PC-3 (cell line): ENCODE measurements around the gene SLC4A9. TPM values are rescaled to one million over a fixed set of nuclear protein-coding genes. Genes with fewer than 3 reads are reported as not detected.

Source experiments
- ATAC-seq: fragments of 200-7000 bp; cut with Tn5 transposase; 2 replicates; pipeline ENCODE4 v1.9.1; 2020; ENCODE audit warnings: mild to moderate bottlenecking, moderate library complexity
- BruUV-seq: library from RNA; stranded (reverse); fragments of 400-500 nt; replicated peaks from 2 replicates; lab custom pipeline; 2021; lab: Mats Ljungman, UMichigan
- CTCF ChIA-PET: fragments of 300-600 bp; sonication (Branson Sonifier 250); formaldehyde crosslinking; loops from one replicate; lab custom pipeline; 2022; ENCODE audit warnings: antibody characterized with exemption; lab: Charles Lee
- POLR2A ChIA-PET: fragments of 300-600 bp; sonication (Branson Sonifier 250); formaldehyde crosslinking; loops from one replicate; lab custom pipeline; 2022; ENCODE audit warnings: antibody characterized with exemption; ENCODE audit not compliant: unreplicated experiment; lab: Charles Lee
- DNase-seq: peaks from one replicate; pipeline ENCODE4 v3.0.0-alpha.2; 2015
- H2AFZ ChIP-seq: fragments of 300-600 bp; sonication (generic); 2 replicates; pipeline ENCODE4 v1.6.0; 2016; ENCODE audit warnings: antibody characterized with exemption, low read length
- H3F3A ChIP-seq: fragments of 300-600 bp; sonication (generic); one replicate; pipeline ENCODE4 v1.6.0; 2017; ENCODE audit warnings: antibody characterized with exemption, low read length, control low read depth, mild to moderate bottlenecking; ENCODE audit not compliant: unreplicated experiment
- H3K27ac ChIP-seq: fragments of 300-600 bp; sonication (generic); 2 replicates; pipeline ENCODE4 v1.5.1; 2016; ENCODE audit warnings: mild to moderate bottlenecking, low read length
- H3K27me3 ChIP-seq: fragments of 300-600 bp; sonication (generic); 2 replicates; pipeline ENCODE4 v1.6.1; 2016; ENCODE audit warnings: low read length, mixed read lengths
- H3K36me3 ChIP-seq: fragments of 300-600 bp; sonication (generic); 2 replicates; pipeline ENCODE4 v1.6.1; 2016; ENCODE audit warnings: low read depth, mixed run types, low read length, mixed read lengths
- H3K4me1 ChIP-seq: fragments of 300-600 bp; sonication (generic); 2 replicates; pipeline ENCODE4 v1.5.1; 2016; ENCODE audit warnings: low read length; ENCODE audit not compliant: insufficient read depth
- H3K4me2 ChIP-seq: fragments of 300-600 bp; sonication (generic); 2 replicates; pipeline ENCODE4 v1.6.0; 2016; ENCODE audit warnings: low read length
- H3K4me3 ChIP-seq: fragments of 300-600 bp; sonication (generic); 2 replicates; pipeline ENCODE4 v1.5.1; 2016; ENCODE audit warnings: mild to moderate bottlenecking, low read length, mixed read lengths
- H3K79me2 ChIP-seq: fragments of 300-600 bp; sonication (generic); 2 replicates; pipeline ENCODE4 v1.6.1; 2017; ENCODE audit warnings: low read length, mixed read lengths
- H3K9ac ChIP-seq: fragments of 300-600 bp; sonication (generic); 2 replicates; pipeline ENCODE4 v1.6.0; 2016; ENCODE audit warnings: mild to moderate bottlenecking, low read length
- H3K9me2 ChIP-seq: fragments of 300-600 bp; sonication (generic); replicated peaks from 2 replicates; pipeline ENCODE4 v1.6.1; 2016; ENCODE audit warnings: mixed run types, low read length, mixed read lengths
- H3K9me3 ChIP-seq: fragments of 300-600 bp; sonication (generic); 2 replicates; pipeline ENCODE4 v1.6.1; 2016; ENCODE audit warnings: low read length, mixed read lengths
- H4K20me1 ChIP-seq: fragments of 300-600 bp; sonication (generic); 2 replicates; pipeline ENCODE4 v1.6.1; 2016; ENCODE audit warnings: low read length, mixed read lengths
- EZH2 ChIP-seq: fragments of 300-600 bp; sonication (generic); IDR thresholded peaks from one replicate; pipeline ENCODE4 v1.6.1; 2017; ENCODE audit warnings: antibody characterized with exemption, mild to moderate bottlenecking, low read length; ENCODE audit not compliant: unreplicated experiment
- EZH2phosphoT487 ChIP-seq: fragments of 300-600 bp; sonication (generic); IDR thresholded peaks from 2 replicates; pipeline ENCODE4 v1.6.1; 2018; ENCODE audit warnings: mild to moderate bottlenecking, antibody characterized with exemption, low read length, borderline replicate concordance
- intact Hi-C: fragments of 100-400 bp; cut with micrococcal nuclease; formaldehyde crosslinking; loops from 2 replicates; pipeline ENCODE4 v1.9.0; 2023
- total RNA-seq: library from RNA; depleted of rRNA; stranded (reverse); fragments of >200 nt; gene quantifications from 2 replicates; pipeline ENCODE4 v1.2.3, GENCODE V29; 2014
- TF ChIP-seq, protein P1 (sequence below): fragments of 300-600 bp; sonication (generic); conservative IDR thresholded peaks from 2 replicates; pipeline ENCODE4 v1.5.1; 2017; ENCODE audit warnings: antibody characterized with exemption, low read depth, mild to moderate bottlenecking, low read length

SLC4A9 gene
- total RNA-seq, 1 experiment from 2014 or later, result 0.29 TPM

DNA sequence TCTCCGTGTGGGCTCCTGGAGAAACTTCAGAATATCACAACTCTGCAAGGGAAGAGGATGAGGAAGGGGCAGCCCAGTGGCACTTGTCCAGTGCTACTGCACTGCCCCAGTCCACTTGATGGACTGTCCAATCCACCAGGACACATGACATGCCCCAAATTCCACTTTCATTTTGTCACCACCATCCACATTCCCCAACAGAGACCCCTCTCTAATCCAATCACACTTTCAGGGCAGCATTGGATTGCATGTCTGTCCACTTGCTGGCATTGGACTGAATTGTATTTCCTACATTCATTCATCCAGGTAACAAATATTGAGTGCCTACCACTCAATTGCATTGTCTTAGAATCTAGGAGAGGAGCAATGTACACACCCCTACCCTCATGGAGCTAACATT is 28.4 kb upstream of the SLC4A9 start:
- Histone ChIP-seq H3K9me3 (no peaks in the 10 kb centered on the region), H3K79me2 (peaks cover 5% of the 10 kb centered on the region; the same call in 1 of the 2 replicates), H3K36me3 (peaks cover 36% of the 10 kb centered on the region), H3K9ac (no peak overlapping the region), H3K4me2 (no peak overlapping the region), H3K4me1 (peaks cover 9% of the 10 kb centered on the region), H3K27me3 (no peaks in the 10 kb centered on the region), H2AFZ (no peak overlapping the region), H3K4me3 (no peak overlapping the region), H3F3A (no peaks in the 10 kb centered on the region), H3K9me2 (no peaks in the 10 kb centered on the region), H3K27ac (no peak overlapping the region), H4K20me1 (peaks cover 8% of the 10 kb centered on the region)
- DNase-seq (no peak), ATAC-seq (no peak)
- ChIA-PET CTCF (no interaction called here), POLR2A (interaction anchor here (0.6 kb wide), 1 partner anchor 19 kb away, joined by 4 read pairs; no protein-coding TSS in a partner anchor)
- no TSS peak for BruUV-seq
- TF ChIP-seq EZH2 (no peak), EZH2phosphoT487 (no peak)
- TF ChIP-seq, protein P1, sequence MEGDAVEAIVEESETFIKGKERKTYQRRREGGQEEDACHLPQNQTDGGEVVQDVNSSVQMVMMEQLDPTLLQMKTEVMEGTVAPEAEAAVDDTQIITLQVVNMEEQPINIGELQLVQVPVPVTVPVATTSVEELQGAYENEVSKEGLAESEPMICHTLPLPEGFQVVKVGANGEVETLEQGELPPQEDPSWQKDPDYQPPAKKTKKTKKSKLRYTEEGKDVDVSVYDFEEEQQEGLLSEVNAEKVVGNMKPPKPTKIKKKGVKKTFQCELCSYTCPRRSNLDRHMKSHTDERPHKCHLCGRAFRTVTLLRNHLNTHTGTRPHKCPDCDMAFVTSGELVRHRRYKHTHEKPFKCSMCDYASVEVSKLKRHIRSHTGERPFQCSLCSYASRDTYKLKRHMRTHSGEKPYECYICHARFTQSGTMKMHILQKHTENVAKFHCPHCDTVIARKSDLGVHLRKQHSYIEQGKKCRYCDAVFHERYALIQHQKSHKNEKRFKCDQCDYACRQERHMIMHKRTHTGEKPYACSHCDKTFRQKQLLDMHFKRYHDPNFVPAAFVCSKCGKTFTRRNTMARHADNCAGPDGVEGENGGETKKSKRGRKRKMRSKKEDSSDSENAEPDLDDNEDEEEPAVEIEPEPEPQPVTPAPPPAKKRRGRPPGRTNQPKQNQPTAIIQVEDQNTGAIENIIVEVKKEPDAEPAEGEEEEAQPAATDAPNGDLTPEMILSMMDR, result no peak
- intact Hi-C loops, result no loop called here

DNA sequence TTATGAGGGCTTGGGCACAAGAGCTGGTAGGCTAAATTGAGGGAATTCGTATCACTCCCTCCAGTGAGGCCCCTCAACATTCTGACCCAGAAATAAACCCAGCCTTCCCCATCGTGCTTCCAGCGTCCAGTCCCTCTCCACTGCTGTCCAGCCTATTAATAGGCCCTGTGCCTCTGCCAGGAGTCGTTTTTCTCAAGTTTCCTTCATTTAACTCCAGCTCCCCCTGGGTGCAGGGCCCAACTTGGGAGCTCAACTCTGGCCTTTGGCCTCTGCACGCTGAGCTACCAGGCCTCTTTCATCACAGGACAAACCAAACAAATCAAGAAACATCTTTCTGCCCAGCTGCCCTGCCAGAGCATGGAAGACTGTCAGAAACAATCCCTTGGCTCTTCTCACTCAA is 23.6 kb upstream of the SLC4A9 start:
- Histone ChIP-seq H4K20me1 (peaks cover 30% of the 10 kb centered on the region), H3F3A (peaks cover 6% of the 10 kb centered on the region), H3K79me2 (peaks cover 36% of the 10 kb centered on the region), H3K4me3 (no peak overlapping the region), H3K36me3 (peaks cover 69% of the 10 kb centered on the region), H2AFZ (no peak overlapping the region), H3K27me3 (no peaks in the 10 kb centered on the region), H3K9me2 (no peaks in the 10 kb centered on the region), H3K27ac (no peak overlapping the region), H3K9me3 (no peaks in the 10 kb centered on the region), H3K4me1 (peaks cover 29% of the 10 kb centered on the region), H3K4me2 (no peak overlapping the region), H3K9ac (no peak overlapping the region)
- ATAC-seq (no peak), DNase-seq (no peak)
- ChIA-PET CTCF (interaction anchor here (0.6 kb wide), 1 partner anchor 9 kb away, joined by 9 read pairs; no protein-coding TSS in a partner anchor), POLR2A (interaction anchor here (1.3 kb wide), 1 partner anchor 9 kb away, joined by 3 read pairs; no protein-coding TSS in a partner anchor)
- no peak for TF ChIP-seq EZH2
- intact Hi-C loops, result no loop called here
- BruUV-seq, result no TSS peak

DNA sequence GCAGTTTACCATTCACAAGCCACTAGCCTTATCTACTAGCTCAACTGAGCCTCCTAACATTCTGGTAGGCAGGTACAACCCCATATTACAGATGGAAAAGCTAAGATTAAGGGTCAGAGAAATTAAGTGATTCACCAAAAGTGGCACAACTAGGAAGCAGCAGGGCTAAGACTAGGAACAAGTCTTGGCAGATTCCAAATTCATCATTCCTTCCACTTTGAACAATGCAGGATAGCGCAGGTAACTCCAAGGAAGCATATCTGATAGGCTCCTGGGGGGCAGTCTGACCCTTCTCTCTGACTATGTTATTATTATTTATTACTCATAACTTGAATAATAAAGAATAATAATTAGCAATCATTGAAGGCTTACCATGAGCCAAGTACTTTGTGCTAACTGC is 22.1 kb upstream of the SLC4A9 start:
- Histone ChIP-seq H2AFZ (no peak overlapping the region), H3K4me1 (peaks cover 41% of the 10 kb centered on the region), H3K27ac (no peak overlapping the region; the same call in 1 of the 2 replicates), H3K79me2 (peaks cover 51% of the 10 kb centered on the region), H3F3A (peaks cover 6% of the 10 kb centered on the region), H3K9me3 (no peaks in the 10 kb centered on the region), H3K4me2 (peak overlapping the region; percentile 35; the same call in 1 of the 2 replicates), H3K36me3 (peaks cover 79% of the 10 kb centered on the region), H3K9me2 (no peaks in the 10 kb centered on the region), H3K27me3 (no peaks in the 10 kb centered on the region), H3K4me3 (no peak overlapping the region), H3K9ac (no peak overlapping the region), H4K20me1 (peaks cover 43% of the 10 kb centered on the region)
- ChIA-PET CTCF (interaction anchor here (1.5 kb wide), 1 partner anchor 94 kb away, joined by 3 read pairs; no protein-coding TSS in a partner anchor), POLR2A (interaction anchor here (1.0 kb wide), 1 partner anchor 9 kb away, joined by 3 read pairs; the partner anchor contains the start of gene HBEGF)
- DNase-seq (no peak), ATAC-seq (no peak)
- intact Hi-C loops, result no loop called here
- no TSS peak for BruUV-seq
- TF ChIP-seq EZH2phosphoT487, result no peak
